Upper lobe of left lung (tissue), 6 donors: ENCODE data around the gene POC5. TPM values are rescaled to one million over a fixed set of nuclear protein-coding genes. Genes with fewer than 3 reads are reported as not detected.

Experiments used
- ATAC-seq, 2 donors: fragments of 200-7000 bp; cut with Tn5 transposase; one replicate each; pipeline ENCODE4 v1.9.1; 2022; ENCODE audit warnings: mild to moderate bottlenecking in 2 of 2, moderate library complexity in 2 of 2; ENCODE audit not compliant: low FRiP score in 2 of 2
- DNase-seq, 2 donors: peaks; one replicate each; pipeline ENCODE4 v3.0.0-alpha.2; 2019 to 2020
- H3K27ac ChIP-seq, 4 donors: fragments of 200-600 bp; sonication (generic); one replicate each; pipeline ENCODE4 v1.5.1; 2016 to 2019
- H3K27me3 ChIP-seq, 4 donors: fragments of 200-600 bp; sonication (generic); one replicate each; pipeline ENCODE4 v1.5.1; 2017 to 2019
- H3K36me3 ChIP-seq, 4 donors: fragments of 200-600 bp; sonication (generic); one replicate each; pipeline ENCODE4 v1.5.1; 2016 to 2019
- H3K4me1 ChIP-seq, 4 donors: fragments of 200-600 bp; sonication (generic); one replicate each; pipeline ENCODE4 v1.5.1; 2018 to 2019
- H3K4me3 ChIP-seq, 4 donors: fragments of 200-600 bp; sonication (generic); one replicate each; pipeline ENCODE4 v1.5.1; 2017 to 2019; ENCODE audit warnings: mild to moderate bottlenecking in 2 of 4, moderate library complexity in 1 of 4
- H3K9me3 ChIP-seq, 4 donors: fragments of 200-600 bp; sonication (generic); one replicate each; pipeline ENCODE4 v1.5.1; 2018 to 2019
- EP300 ChIP-seq, 4 donors: sonication (generic); formaldehyde crosslinking; IDR thresholded peaks; one replicate each; pipeline ENCODE4 v1.5.1; 2017; ENCODE audit warnings: antibody characterized with exemption in 4 of 4, control low read depth in 2 of 4
- POLR2A ChIP-seq, 4 donors: fragments of 450-650 bp; IDR thresholded peaks; one replicate each; pipeline ENCODE4 v1.5.1; 2016 to 2017; ENCODE audit warnings: antibody characterized with exemption in 4 of 4, mild to moderate bottlenecking in 2 of 4
- POLR2AphosphoS5 ChIP-seq, 2 donors: sonication (generic); formaldehyde crosslinking; IDR thresholded peaks; one replicate each; pipeline ENCODE4 v1.5.1; 2017; ENCODE audit warnings: antibody characterized with exemption in 2 of 2
- small RNA-seq, 4 donors: library from RNA; depleted of rRNA; stranded (forward); fragments of <200 nt; gene quantifications; one replicate each; pipeline ENCODE3, GENCODE V24; 2016
- total RNA-seq, 6 donors: library from RNA; depleted of rRNA in 4 of 6; stranded (reverse); fragments of >200 nt in 4 of 6; gene quantifications; one replicate each; pipeline versions ENCODE4 v1.1.0 to v1.2.1, GENCODE V29; 2016 to 2021
- TF ChIP-seq, protein P1 (sequence below), 6 experiments: fragments of 450-650 bp in 4 of 6; fragments of 200-600 bp in 2 of 6; sonication (generic) in 2 of 6; IDR thresholded peaks; one replicate each; pipeline ENCODE4 v1.5.1; 2016 to 2019; ENCODE audit warnings: antibody characterized with exemption in 6 of 6
- donor health status: DM: no; HTN: no; CAD: no; lungs with moderate emphysema.
- donor health status: DM: no; HTN: yes; CAD: no; lungs with severe emphysema.

Gene POC5
- total RNA-seq, 6 donors from 2014 or later = 8.9 to 46.2 (median 12.2) TPM

DNA sequence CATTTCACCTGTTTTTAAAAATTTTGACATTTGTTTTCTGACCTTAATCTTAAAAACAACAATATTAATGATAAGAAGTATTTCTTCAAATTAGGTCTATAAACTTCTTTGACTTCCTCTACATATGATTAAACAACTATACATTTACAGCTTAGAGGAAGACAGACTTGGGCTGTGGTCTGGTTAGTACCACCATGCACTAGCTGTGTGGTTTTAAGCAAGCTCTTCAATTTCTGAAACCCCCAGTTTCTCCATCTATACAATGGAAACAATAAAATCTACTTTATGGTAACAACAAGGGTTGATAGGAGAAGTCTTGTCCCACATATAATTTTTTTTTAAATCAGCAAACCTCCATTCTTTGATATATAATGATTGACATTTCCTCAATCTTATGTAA is 90.3 kb downstream of the POC5 start:
- Histone ChIP-seq H3K4me3 (no peak overlapping the region), H3K36me3 (no peaks in the 10 kb centered on the region), H3K4me1 (peaks cover 0 to 19% (median 0%) of the 10 kb centered on the region in 4 donors), H3K27ac (no peak overlapping the region), H3K27me3 (no peaks in the 10 kb centered on the region), H3K9me3 (no peaks in the 10 kb centered on the region)
- no peak for ATAC-seq
- DNase-seq = no peak
- TF ChIP-seq, protein P1, sequence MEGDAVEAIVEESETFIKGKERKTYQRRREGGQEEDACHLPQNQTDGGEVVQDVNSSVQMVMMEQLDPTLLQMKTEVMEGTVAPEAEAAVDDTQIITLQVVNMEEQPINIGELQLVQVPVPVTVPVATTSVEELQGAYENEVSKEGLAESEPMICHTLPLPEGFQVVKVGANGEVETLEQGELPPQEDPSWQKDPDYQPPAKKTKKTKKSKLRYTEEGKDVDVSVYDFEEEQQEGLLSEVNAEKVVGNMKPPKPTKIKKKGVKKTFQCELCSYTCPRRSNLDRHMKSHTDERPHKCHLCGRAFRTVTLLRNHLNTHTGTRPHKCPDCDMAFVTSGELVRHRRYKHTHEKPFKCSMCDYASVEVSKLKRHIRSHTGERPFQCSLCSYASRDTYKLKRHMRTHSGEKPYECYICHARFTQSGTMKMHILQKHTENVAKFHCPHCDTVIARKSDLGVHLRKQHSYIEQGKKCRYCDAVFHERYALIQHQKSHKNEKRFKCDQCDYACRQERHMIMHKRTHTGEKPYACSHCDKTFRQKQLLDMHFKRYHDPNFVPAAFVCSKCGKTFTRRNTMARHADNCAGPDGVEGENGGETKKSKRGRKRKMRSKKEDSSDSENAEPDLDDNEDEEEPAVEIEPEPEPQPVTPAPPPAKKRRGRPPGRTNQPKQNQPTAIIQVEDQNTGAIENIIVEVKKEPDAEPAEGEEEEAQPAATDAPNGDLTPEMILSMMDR (IDR thresholded peaks at IDR 0.05) = no peak
- TF ChIP-seq EP300 (IDR thresholded peaks at IDR 0.05) = no peak
- TF ChIP-seq POLR2A (IDR thresholded peaks at IDR 0.05) = no peak
- TF ChIP-seq POLR2AphosphoS5 (IDR thresholded peaks at IDR 0.05) = no peak

Small RNA genes within 50 kb of the gene (small RNA-seq; reads per million reads assigned to genes)
- 0 reads per million in 4 donors for gene RNU6-680P

Other genes starting within 250 kb of the POC5 start
- gene CERT1, start 205.8 kb downstream of the POC5 start, total RNA-seq = 10 to 100 TPM; 22.3 to 79.3 (median 58.0) TPM
- gene POLK, start 205.5 kb downstream of the POC5 start, total RNA-seq = 10 to 100 TPM; 19.2 to 55.3 (median 29.6) TPM
- 1 to 10 TPM in 5 of 6 donors, under 1 TPM in 1; 0.67 to 7.3 (median 4.4) TPM for gene ANKDD1B, start 106.0 kb downstream of the POC5 start, total RNA-seq